B cell (primary cell): ENCODE measurements around the gene LIPN. TPM values are rescaled to one million over a fixed set of nuclear protein-coding genes. Genes with fewer than 3 reads are reported as not detected.

Source experiments
- ATAC-seq: fragments of 200-7000 bp; cut with Tn5 transposase; one replicate; pipeline ENCODE4 v1.10.0; 2021; ENCODE audit warnings: low read depth, mild to moderate bottlenecking, moderate number of reproducible peaks, moderate library complexity
- CTCF ChIA-PET: fragments of 350-600 bp; sonication (Branson Sonifier 250); formaldehyde crosslinking; loops from one replicate; lab custom pipeline; 2021; ENCODE audit warnings: antibody characterized with exemption, inconsistent platforms; lab: Charles Lee
- POLR2A ChIA-PET: fragments of 350-600 bp; sonication (Branson Sonifier 250); formaldehyde crosslinking; loops from one replicate; lab custom pipeline; 2021; ENCODE audit warnings: antibody characterized with exemption; lab: Charles Lee
- DNase-seq: peaks from one replicate; pipeline ENCODE4 v3.0.0; 2013
- H2AFZ ChIP-seq: 2 replicates; pipeline ENCODE4 v1.6.1; 2012; ENCODE audit warnings: mild to moderate bottlenecking, low read depth, low read length; ENCODE audit not compliant: insufficient read depth, poor library complexity, severe bottlenecking
- H3K27ac ChIP-seq, 2 donors: 1 replicate in 1 of 2; 2 replicates in 1 of 2; pipeline ENCODE4 v1.5.1; 2012 to 2013; ENCODE audit warnings: low read length in 2 of 2, mild to moderate bottlenecking in 2 of 2, moderate library complexity in 1 of 2
- H3K27me3 ChIP-seq, 4 experiments: fragments of 200-600 bp in 1 of 4; sonication (generic) in 1 of 4; replicated peaks in 1 of 4; 1 replicate in 2 of 4; 2 replicates in 2 of 4; pipeline versions ENCODE4 v1.6.1 to v1.7.0; 2013 to 2016; ENCODE audit warnings: low read length in 3 of 4, mild to moderate bottlenecking in 2 of 4, mixed read lengths in 1 of 4, moderate library complexity in 1 of 4; ENCODE audit not compliant: insufficient read depth in 4 of 4, control insufficient read depth in 3 of 4; ENCODE audit errors: control extremely low read depth in 1 of 4
- H3K36me3 ChIP-seq, 2 experiments: replicated peaks in 1 of 2; 1 replicate in 1 of 2; 2 replicates in 1 of 2; pipeline versions ENCODE4 v1.6.1 to v1.7.1; 2013; ENCODE audit warnings: low read length in 1 of 2; ENCODE audit not compliant: insufficient read depth in 2 of 2, control insufficient read depth in 1 of 2; ENCODE audit errors: control extremely low read depth in 1 of 2, extremely low read depth in 1 of 2
- H3K4me1 ChIP-seq, 2 donors: fragments of 200-600 bp in 1 of 2; sonication (generic) in 1 of 2; 1 replicate in 1 of 2; 2 replicates in 1 of 2; pipeline versions ENCODE4 v1.5.1 to v1.6.1; 2013 to 2017; ENCODE audit warnings: low read length in 2 of 2; ENCODE audit not compliant: control insufficient read depth in 2 of 2, insufficient read depth in 2 of 2
- H3K4me2 ChIP-seq: replicated peaks from 2 replicates; pipeline ENCODE3; 2012; ENCODE audit warnings: mild to moderate bottlenecking, low read depth, low read length; ENCODE audit not compliant: poor library complexity, severe bottlenecking
- H3K4me3 ChIP-seq, 5 experiments: fragments of 200-600 bp in 1 of 5; sonication (generic) in 1 of 5; 1 replicate in 3 of 5; 2 replicates in 2 of 5; pipeline versions ENCODE4 v1.5.1 to v1.7.0; 2011 to 2016; ENCODE audit warnings: low read length in 4 of 5, mild to moderate bottlenecking in 4 of 5, low read depth in 2 of 5, control low read depth in 1 of 5, moderate library complexity in 1 of 5; ENCODE audit not compliant: insufficient read depth in 1 of 5; ENCODE audit errors: control extremely low read depth in 1 of 5, extremely low read depth in 1 of 5
- H3K79me2 ChIP-seq: fragments of 200-600 bp; sonication (generic); one replicate; pipeline ENCODE4 v1.6.0; 2016; ENCODE audit warnings: low read length; ENCODE audit not compliant: control insufficient read depth, insufficient read depth
- H3K9ac ChIP-seq: fragments of 200-600 bp; sonication (generic); 2 replicates; pipeline ENCODE4 v1.6.1; 2017; ENCODE audit warnings: mild to moderate bottlenecking, low read length, moderate library complexity
- H3K9me3 ChIP-seq, 3 donors: one replicate each; pipeline versions ENCODE4 v1.6.1 to v1.7.1; 2013; ENCODE audit warnings: low read length in 2 of 3; ENCODE audit not compliant: control insufficient read depth in 2 of 3, insufficient read depth in 1 of 3; ENCODE audit errors: control extremely low read depth in 1 of 3
- H4K20me1 ChIP-seq: 2 replicates; pipeline ENCODE4 v1.6.0; 2012; ENCODE audit warnings: mild to moderate bottlenecking, low read length; ENCODE audit not compliant: insufficient read depth, control insufficient read depth, poor library complexity, severe bottlenecking
- H3K27ac Mint-ChIP-seq: one replicate; pipeline ENCODE4 v1.8.0; 2021; ENCODE audit warnings: mixed read lengths
- H3K27me3 Mint-ChIP-seq: one replicate; pipeline ENCODE4 v1.8.0; 2021; ENCODE audit warnings: mixed read lengths
- H3K4me1 Mint-ChIP-seq: one replicate; pipeline ENCODE4 v1.8.0; 2021; ENCODE audit warnings: mixed read lengths
- H3K4me3 Mint-ChIP-seq: one replicate; pipeline ENCODE4 v1.8.0; 2021; ENCODE audit warnings: mixed read lengths
- H3K9me3 Mint-ChIP-seq: one replicate; pipeline ENCODE4 v1.8.0; 2022; ENCODE audit warnings: mixed read lengths; ENCODE audit not compliant: insufficient read depth
- CTCF ChIP-seq: fragments of 200-600 bp; IDR thresholded peaks from one replicate; pipeline ENCODE4 v1.8.0; 2022; ENCODE audit warnings: antibody characterized with exemption, mild to moderate bottlenecking
- EZH2 ChIP-seq: IDR thresholded peaks from 2 replicates; pipeline ENCODE4 v1.6.1; 2012; ENCODE audit warnings: borderline replicate concordance, low read depth, mild to moderate bottlenecking, moderate library complexity, low read length; ENCODE audit not compliant: insufficient read depth, poor library complexity, severe bottlenecking
- WGBS: methylation state at CpG from one replicate; pipeline ENCODE4 v1.1.5; 2013; ENCODE audit warnings: missing lambda C conversion rate; ENCODE audit not compliant: insufficient coverage; 5-methylcytosine and 5-hydroxymethylcytosine counted together
- intact Hi-C: fragments of 100-400 bp; cut with micrococcal nuclease; formaldehyde crosslinking; loops from one replicate; pipeline ENCODE4 v1.10.0; 2022
- polyA plus RNA-seq: library from polyadenylated mRNA; depleted of rRNA; stranded (reverse); fragments of >200 nt; gene quantifications from 2 replicates; pipeline ENCODE4 v1.2.3, GENCODE V29; 2012
- total RNA-seq, 2 donors: library from RNA; stranded (reverse); fragments of 120-200 nt in 1 of 2; gene quantifications; 1 replicate in 1 of 2; 2 replicates in 1 of 2; pipeline versions ENCODE4 v1.2.3 to v1.2.4, GENCODE V29; 2013 to 2022

The LIPN gene
- total and polyA plus RNA-seq, 2 donors (not counting 1 experiment from before 2014, with no cell fraction given), result 0.12 TPM; not detected in 1

GRCh38 chr10:88819290-88819689 is 59.5 kb downstream of the LIPN start:
- no peak overlapping the region for H3K4me3 ChIP-seq
- H3K27me3 ChIP-seq, result no peaks in the 10 kb centered on the region
- TF ChIP-seq EZH2 (no peak), CTCF (no peak)
- H3K4me2 ChIP-seq, result no peak overlapping the region
- POLR2A ChIA-PET, result no interaction called here
- no peaks in the 10 kb centered on the region for H3K4me1 Mint-ChIP-seq
- H3K9me3 Mint-ChIP-seq, result no peaks in the 10 kb centered on the region
- no peak overlapping the region for H3K9ac ChIP-seq
- H3K9me3 ChIP-seq, result no peaks in the 10 kb centered on the region
- CTCF ChIA-PET, result no interaction called here
- H3K79me2 ChIP-seq, result no peaks in the 10 kb centered on the region
- H3K27me3 Mint-ChIP-seq, result no peaks in the 10 kb centered on the region
- no peaks in the 10 kb centered on the region for H3K4me1 ChIP-seq
- DNase-seq (no peak), ATAC-seq (no peak)
- H3K4me3 Mint-ChIP-seq, result no peak overlapping the region
- intact Hi-C loops, result no loop called here
- no CpG with 5 or more reads among the region's 3 CpGs for WGBS
- H4K20me1 ChIP-seq, result no peaks in the 10 kb centered on the region
- no peak overlapping the region for H3K27ac Mint-ChIP-seq
- no peaks in the 10 kb centered on the region for H3K36me3 ChIP-seq
- no peak overlapping the region for H3K27ac ChIP-seq
- no peak overlapping the region for H2AFZ ChIP-seq

GRCh38 chr10:88820748-88821401 is 61.1 kb downstream of the LIPN start:
- Histone ChIP-seq H3K9me3 (no peaks in the 10 kb centered on the region), H3K79me2 (no peaks in the 10 kb centered on the region), H3K4me2 (no peak overlapping the region), H3K4me3 (no peak overlapping the region), H3K4me1 (peaks cover 5 to 8% of the 10 kb centered on the region in 2 donors), H3K36me3 (no peaks in the 10 kb centered on the region), H3K9ac (no peak overlapping the region), H3K27me3 (no peaks in the 10 kb centered on the region), H3K27ac (no peak overlapping the region), H2AFZ (no peak overlapping the region), H4K20me1 (no peaks in the 10 kb centered on the region)
- H3K27me3 Mint-ChIP-seq, result no peaks in the 10 kb centered on the region
- CTCF ChIA-PET, result interaction anchor here (0.5 to 2.7 kb wide), 5 partner anchors 14 to 376 kb away, joined by 3 to 15 read pairs (median 4); no protein-coding TSS in a partner anchor
- H3K27ac Mint-ChIP-seq, result no peak overlapping the region
- no peak overlapping the region for H3K4me3 Mint-ChIP-seq
- H3K4me1 Mint-ChIP-seq, result peaks cover 6% of the 10 kb centered on the region
- TF ChIP-seq CTCF (no peak), EZH2 (no peak)
- intact Hi-C loops, result no loop called here
- ATAC-seq, result no peak
- POLR2A ChIA-PET, result no interaction called here
- no peak for DNase-seq
- H3K9me3 Mint-ChIP-seq, result no peaks in the 10 kb centered on the region
